ENCODE data around the gene GTF3C5. TPM values are rescaled to one million over a fixed set of nuclear protein-coding genes. Genes with fewer than 3 reads are reported as not detected.
A peak's percentile ranks its signal among the peaks of the same experiment; 100 is the strongest.

GTF3C5 gene
- polyA plus RNA-seq, 1 of the 3 experiments (the other 2 are of a cell fraction), result 57.3 TPM

DNA sequence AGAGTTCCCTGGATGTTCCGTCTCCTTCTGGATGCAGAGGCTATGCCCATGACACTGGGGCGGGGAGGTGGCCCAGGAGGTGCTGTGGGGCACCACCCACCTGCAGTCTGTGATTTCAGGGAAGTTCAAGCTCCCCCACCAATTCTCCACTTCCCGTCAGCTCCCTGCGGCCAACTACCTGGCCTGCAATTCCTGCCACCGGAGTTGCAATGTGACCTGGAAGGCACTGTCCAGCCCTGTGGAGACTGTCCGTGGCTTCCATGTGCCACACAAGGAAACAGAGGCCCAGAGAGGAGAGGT is 35.7 kb upstream of the GTF3C5 start:
- H3K4me1 ChIP-seq (ENCODE audit: control insufficient read depth in 1 of 2, insufficient read depth in 2 of 2, low read depth in 1 of 2, low read length in 1 of 2), result no peaks in the 10 kb centered on the region; a peak in 1 of 4 replicates
- H3K36me3 ChIP-seq (replicated peaks in 1 of 2; ENCODE audit: control insufficient read depth in 1 of 2, insufficient read depth in 2 of 2, low read length in 1 of 2), result no peaks in the 10 kb centered on the region
- H3K4me3 ChIP-seq (ENCODE audit: low read depth in 2 of 2, low read length in 1 of 2), result no peak overlapping the region
- CTCF ChIA-PET, result interaction anchor here (2.8 to 3.9 kb wide), 2 partner anchors 18 to 28 kb away, joined by 14 to 25 read pairs; no protein-coding TSS in a partner anchor
- no peak for TF ChIP-seq SIN3A (IDR thresholded peaks at IDR 0.05; ENCODE audit: borderline replicate concordance, low read depth, low read length)
- no peak for TF ChIP-seq FOSL2 (IDR thresholded peaks at IDR 0.05; ENCODE audit: borderline replicate concordance, low read depth)
- TF ChIP-seq FOXJ3 (CRISPR knock-in tag; IDR thresholded peaks at IDR 0.05), result no peak
- no peak for TF ChIP-seq NFIC (IDR thresholded peaks at IDR 0.05; ENCODE audit: borderline replicate concordance)
- TF ChIP-seq TAF1 (IDR thresholded peaks at IDR 0.05; ENCODE audit: borderline replicate concordance, low read depth, low read length), result no peak
- TF ChIP-seq EZH2phosphoT487 (IDR thresholded peaks at IDR 0.05; ENCODE audit: borderline replicate concordance, low read depth), result no peak
- no peak for TF ChIP-seq RFX5 (IDR thresholded peaks at IDR 0.05; ENCODE audit: low read length)
- no peak for TF ChIP-seq NRF1 (IDR thresholded peaks at IDR 0.05; ENCODE audit: low read depth, low read length)
- TF ChIP-seq, protein P1, sequence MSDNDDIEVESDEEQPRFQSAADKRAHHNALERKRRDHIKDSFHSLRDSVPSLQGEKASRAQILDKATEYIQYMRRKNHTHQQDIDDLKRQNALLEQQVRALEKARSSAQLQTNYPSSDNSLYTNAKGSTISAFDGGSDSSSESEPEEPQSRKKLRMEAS (IDR thresholded peaks at IDR 0.05; ENCODE audit: low read depth), result no peak
- no peak for TF ChIP-seq RAD21 (IDR thresholded peaks at IDR 0.05; ENCODE audit: low read length)
- TF ChIP-seq, protein P2, sequence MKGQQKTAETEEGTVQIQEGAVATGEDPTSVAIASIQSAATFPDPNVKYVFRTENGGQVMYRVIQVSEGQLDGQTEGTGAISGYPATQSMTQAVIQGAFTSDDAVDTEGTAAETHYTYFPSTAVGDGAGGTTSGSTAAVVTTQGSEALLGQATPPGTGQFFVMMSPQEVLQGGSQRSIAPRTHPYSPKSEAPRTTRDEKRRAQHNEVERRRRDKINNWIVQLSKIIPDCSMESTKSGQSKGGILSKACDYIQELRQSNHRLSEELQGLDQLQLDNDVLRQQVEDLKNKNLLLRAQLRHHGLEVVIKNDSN (IDR thresholded peaks at IDR 0.05; ENCODE audit: borderline replicate concordance, low read depth), result no peak
- H3K27me3 ChIP-seq (ENCODE audit: insufficient read depth), result peaks cover 48% of the 10 kb centered on the region
- WGBS (ENCODE audit: low lambda C conversion rate), result 59% methylated on average over 6 of the region's 6 CpGs
- no peaks in the 10 kb centered on the region for H4K20me1 ChIP-seq (ENCODE audit: insufficient read depth)
- H3K9ac ChIP-seq, result no peak overlapping the region
- no peak overlapping the region for H3K27ac ChIP-seq (ENCODE audit: low read depth in 2 of 2, low read length in 1 of 2)
- no peaks in the 10 kb centered on the region for H3F3A ChIP-seq (replicated peaks; ENCODE audit: insufficient read depth)
- no peak overlapping the region for H3K4me2 ChIP-seq
- no peaks in the 10 kb centered on the region for H3K9me3 ChIP-seq
- H3K79me2 ChIP-seq (ENCODE audit: insufficient read depth), result no peaks in the 10 kb centered on the region
- POLR2A ChIA-PET, result no interaction called here
- H3K9me2 ChIP-seq, result no peaks in the 10 kb centered on the region
- H2AFZ ChIP-seq (ENCODE audit: low read depth), result no peak overlapping the region
- DNase-seq, result no peak

DNA sequence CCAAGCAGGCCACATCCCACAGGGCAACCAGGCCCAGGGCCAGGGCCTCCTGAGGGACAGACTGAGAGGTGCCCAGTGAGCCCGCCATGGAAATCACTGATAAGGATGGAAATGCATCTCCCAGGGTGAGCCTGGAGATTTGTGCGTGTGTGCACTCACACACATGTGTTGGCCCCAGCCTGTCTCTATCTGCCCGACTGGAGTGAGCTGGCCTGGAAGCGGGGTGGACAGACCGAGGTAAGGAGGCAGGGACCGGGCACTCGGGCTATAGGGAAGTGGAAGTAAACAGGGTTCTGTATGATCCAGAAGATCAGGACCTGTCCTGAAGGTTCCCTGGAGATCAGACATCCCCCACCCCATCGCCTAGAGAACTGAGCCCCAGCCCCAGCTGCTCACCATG is 34.9 kb upstream of the GTF3C5 start:
- Histone ChIP-seq H4K20me1 (ENCODE audit: insufficient read depth) (no peaks in the 10 kb centered on the region), H3K27me3 (ENCODE audit: insufficient read depth) (peaks cover 53% of the 10 kb centered on the region), H3K4me1 (ENCODE audit: control insufficient read depth in 1 of 2, insufficient read depth in 2 of 2, low read depth in 1 of 2, low read length in 1 of 2) (no peaks in the 10 kb centered on the region; a peak in 1 of 4 replicates), H3K36me3 (replicated peaks in 1 of 2; ENCODE audit: control insufficient read depth in 1 of 2, insufficient read depth in 2 of 2, low read length in 1 of 2) (no peaks in the 10 kb centered on the region), H3K9ac (no peak overlapping the region), H2AFZ (ENCODE audit: low read depth) (no peak overlapping the region), H3K9me2 (no peaks in the 10 kb centered on the region), H3F3A (replicated peaks; ENCODE audit: insufficient read depth) (no peaks in the 10 kb centered on the region), H3K27ac (ENCODE audit: low read depth in 2 of 2, low read length in 1 of 2) (no peak overlapping the region), H3K4me2 (no peak overlapping the region), H3K79me2 (ENCODE audit: insufficient read depth) (no peaks in the 10 kb centered on the region), H3K9me3 (no peaks in the 10 kb centered on the region), H3K4me3 (ENCODE audit: low read depth in 2 of 2, low read length in 1 of 2) (no peak overlapping the region)
- ChIA-PET POLR2A (no interaction called here), CTCF (interaction anchor here (1.0 to 3.9 kb wide), 2 partner anchors 24 to 27 kb away, joined by 4 to 25 read pairs; no protein-coding TSS in a partner anchor)
- TF ChIP-seq TCF12 (IDR thresholded peaks at IDR 0.05) (no peak), NRF1 (IDR thresholded peaks at IDR 0.05; ENCODE audit: low read depth, low read length) (no peak), MEF2A (IDR thresholded peaks at IDR 0.05; ENCODE audit: borderline replicate concordance, low read depth) (no peak)
- TF ChIP-seq, protein P3, sequence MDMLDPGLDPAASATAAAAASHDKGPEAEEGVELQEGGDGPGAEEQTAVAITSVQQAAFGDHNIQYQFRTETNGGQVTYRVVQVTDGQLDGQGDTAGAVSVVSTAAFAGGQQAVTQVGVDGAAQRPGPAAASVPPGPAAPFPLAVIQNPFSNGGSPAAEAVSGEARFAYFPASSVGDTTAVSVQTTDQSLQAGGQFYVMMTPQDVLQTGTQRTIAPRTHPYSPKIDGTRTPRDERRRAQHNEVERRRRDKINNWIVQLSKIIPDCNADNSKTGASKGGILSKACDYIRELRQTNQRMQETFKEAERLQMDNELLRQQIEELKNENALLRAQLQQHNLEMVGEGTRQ (IDR thresholded peaks at IDR 0.05; ENCODE audit: borderline replicate concordance, low read depth, low read length), result no peak
- 80% methylated on average over 2 of the region's 8 CpGs for WGBS (ENCODE audit: low lambda C conversion rate)
- peak; percentile 26 for DNase-seq

Data from SK-N-SH (cell line).